CD4-positive, alpha-beta T cell treated with Interleukin-17A for 1 hour (primary cell): Measurements from ENCODE around the gene CX3CR1.
A peak's percentile ranks its signal among the peaks of the same experiment; 100 is the strongest.
"Not testable (repeated sequence)": the region's sequence is repeated elsewhere in the genome, so short reads cannot be mapped to it uniquely, and the experiment has no call there.

Experiments
- DNase-seq: peaks from one replicate; pipeline ENCODE4 v3.0.0-alpha.2; 2020

CX3CR1 gene

GRCh38 chr3:39279745-39280517 is at the start of gene CX3CR1:
TSS of gene CX3CR1 (minus strand) at chr3:39280036. CDS start at chr3:39266509, 13,527 bp downstream.
- no peak for DNase-seq

- peak; percentile 23 for DNase-seq
These were observed 49.7 kb upstream of the CX3CR1 start, which contains the start of gene CCR8 for GRCh38 chr3:39329493-39329892. TSS of gene CCR8 (plus strand) at chr3:39329709. CDS start at chr3:39332332, 2,623 bp downstream.

- peak; percentile 62 for DNase-seq
These were observed 48.0 kb upstream of the CX3CR1 start for GRCh38 chr3:39327746-39328349.

GRCh38 chr3:39327053-39327745 is 47.4 kb upstream of the CX3CR1 start:
- no peak for DNase-seq

- DNase-seq: no peak
These were observed 45.4 kb upstream of the CX3CR1 start for GRCh38 chr3:39325236-39325635.

GRCh38 chr3:39323494-39323893 is 43.7 kb upstream of the CX3CR1 start:
- no peak for DNase-seq

- no peak for DNase-seq
These were observed 43.1 kb upstream of the CX3CR1 start for GRCh38 chr3:39322936-39323335.

- DNase-seq: not testable (repeated sequence)
These were observed 42.4 kb upstream of the CX3CR1 start for GRCh38 chr3:39322209-39322715.

GRCh38 chr3:39321574-39321983 is 41.7 kb upstream of the CX3CR1 start:
- DNase-seq: not testable (repeated sequence)

GRCh38 chr3:39319249-39319648 is 39.4 kb upstream of the CX3CR1 start:
- DNase-seq: no peak

GRCh38 chr3:39318301-39318700 is 38.5 kb upstream of the CX3CR1 start:
- no peak for DNase-seq

- DNase-seq: no peak
These were observed 37.8 kb upstream of the CX3CR1 start for GRCh38 chr3:39317571-39318169.

- no peak for DNase-seq
These were observed 35.6 kb upstream of the CX3CR1 start for GRCh38 chr3:39315420-39315819.

GRCh38 chr3:39313289-39313688 is 33.5 kb upstream of the CX3CR1 start:
- no peak for DNase-seq

- no peak for DNase-seq
These were observed 22.3 kb upstream of the CX3CR1 start for GRCh38 chr3:39302178-39302577.

- no peak for DNase-seq
These were observed 19.4 kb upstream of the CX3CR1 start for GRCh38 chr3:39299279-39299678.

GRCh38 chr3:39296197-39297077 is 16.6 kb upstream of the CX3CR1 start:
- no peak for DNase-seq

GRCh38 chr3:39295184-39295775 is 15.4 kb upstream of the CX3CR1 start:
- DNase-seq: no peak

GRCh38 chr3:39294446-39295183 is 14.8 kb upstream of the CX3CR1 start:
- DNase-seq: no peak

GRCh38 chr3:39292961-39293360 is 13.1 kb upstream of the CX3CR1 start:
- DNase-seq: no peak

GRCh38 chr3:39291903-39292329 is 12.1 kb upstream of the CX3CR1 start:
- DNase-seq: peak; percentile 77
